ENCODE results near the gene ATP8B4.

GRCh38 chr15:50112488-50113186, 6.4 kb downstream of the ATP8B4 start:
- TF ChIP-seq EZH2 (IDR thresholded peaks at IDR 0.05; ENCODE audit: low read length, unreplicated experiment) (no peak), EZH2phosphoT487 (IDR thresholded peaks at IDR 0.05; ENCODE audit: borderline replicate concordance, low read length) (no peak), CTCF (conservative IDR thresholded peaks at IDR 0.05; ENCODE audit: low read depth, low read length) (no peak)

Measured in PC-3 (cell line).